ENCODE measurements around the gene PPP1R37.

The PPP1R37 gene

DNA sequence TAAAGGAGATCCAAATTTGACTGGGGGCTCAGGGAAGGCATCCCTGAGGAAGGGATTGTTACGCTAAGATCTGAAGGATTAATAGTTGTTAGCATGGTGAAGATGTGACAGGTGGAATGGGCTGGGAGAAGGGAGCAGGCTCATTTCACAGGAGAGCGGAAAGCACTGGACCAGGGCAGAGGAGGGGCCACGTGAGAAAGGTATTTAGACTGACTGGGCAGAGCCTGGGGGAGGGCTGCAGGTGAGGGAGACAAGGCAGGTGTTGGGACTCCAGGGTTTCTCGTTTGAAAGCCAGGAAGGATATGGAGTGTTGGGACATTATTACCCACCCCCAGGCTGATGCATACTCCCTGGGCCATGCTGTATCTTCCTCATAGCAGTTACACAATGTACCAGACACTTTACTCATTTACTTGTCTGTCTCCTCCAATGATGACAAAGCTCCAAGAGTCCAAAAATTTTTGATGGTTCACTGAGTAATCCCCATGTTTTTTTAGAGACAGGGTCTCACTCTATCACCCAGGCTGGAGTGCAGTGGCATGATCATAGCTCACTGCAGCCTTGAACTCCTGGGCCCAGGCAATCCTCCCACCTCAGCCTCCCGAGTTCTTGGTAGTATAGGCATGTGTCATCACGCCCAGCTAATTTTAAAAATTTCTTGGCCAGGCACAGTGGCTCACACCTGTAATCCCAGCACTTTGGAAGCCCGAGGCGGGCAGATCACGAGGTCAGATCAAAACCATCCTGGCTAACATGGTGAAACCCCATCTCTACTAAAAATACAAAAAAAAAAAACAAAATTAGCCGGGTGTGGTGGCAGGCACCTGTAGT, 82.8 kb downstream of the PPP1R37 start:
- no peak for DNase-seq

DNA sequence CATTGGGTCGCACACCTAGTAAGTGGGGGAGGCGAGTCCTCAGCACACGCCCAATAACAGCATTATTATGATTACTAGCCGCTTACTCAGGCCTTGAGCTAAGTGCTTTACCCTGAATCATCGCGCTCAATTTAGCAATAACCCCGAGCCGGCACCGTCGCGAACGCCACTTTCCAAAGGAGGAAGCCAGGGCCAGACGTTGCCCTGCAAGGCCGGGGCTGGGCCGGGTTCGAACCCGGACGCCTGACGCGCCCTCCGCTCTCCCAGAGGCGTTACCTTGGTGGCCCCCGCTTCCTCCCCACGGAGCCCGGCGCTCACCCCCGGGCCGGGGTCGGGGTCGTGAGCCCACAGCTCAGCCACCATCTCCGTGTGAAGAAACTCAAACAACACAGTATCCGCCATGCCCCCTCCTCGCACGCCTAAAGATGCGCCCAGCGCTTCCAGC, 84.9 kb downstream of the PPP1R37 start, which contains the start of gene TRAPPC6A:
TSS of gene TRAPPC6A (minus strand) at position 421 of the 445 bp plus-strand sequence. CDS start at position 402, 19 bp downstream.
- no peak for DNase-seq

DNA sequence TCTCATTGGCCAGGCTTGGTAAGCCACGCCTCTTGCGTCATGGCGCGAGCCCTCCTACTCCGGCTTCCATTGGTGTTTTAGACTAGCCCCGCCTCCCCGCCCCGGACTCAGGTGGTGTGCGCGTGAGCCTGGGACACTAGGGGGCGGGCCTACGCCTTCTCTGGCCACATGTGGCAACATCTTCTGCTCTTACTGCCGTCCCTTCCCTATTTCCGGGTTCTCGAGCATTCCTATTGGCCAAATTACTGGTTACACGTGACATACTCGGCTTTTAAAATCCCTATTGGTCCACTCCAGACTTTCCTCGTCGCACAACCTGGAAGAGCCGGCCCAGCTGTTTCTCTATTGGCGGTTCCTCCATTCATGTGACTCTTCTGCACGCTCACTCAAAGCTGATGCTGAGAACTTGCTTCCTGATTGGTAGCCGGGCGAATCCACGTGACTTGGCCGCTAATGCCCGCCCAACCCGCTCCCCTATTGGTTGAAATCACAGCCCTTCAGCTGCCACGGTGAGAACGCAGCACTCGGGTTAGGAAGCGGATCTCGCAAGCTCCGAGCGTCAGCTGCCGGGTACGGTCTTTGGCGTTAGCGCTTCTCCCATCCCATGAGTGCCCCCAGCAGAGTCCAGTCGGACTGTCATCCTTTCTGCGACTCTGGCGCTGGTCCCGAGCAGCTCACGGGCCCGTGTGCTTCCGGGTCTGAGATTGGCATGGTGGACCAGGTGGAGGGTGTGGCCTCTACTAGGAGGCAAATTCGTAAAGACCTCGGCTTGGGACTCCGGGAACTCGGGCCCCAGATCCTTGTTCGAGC, 85.5 kb downstream of the PPP1R37 start, which contains the start of gene BLOC1S3:
TSS of gene BLOC1S3 (plus strand) at position 523 of the 810 bp plus-strand sequence. CDS start 513 bp downstream, outside the sequence.
- peak; percentile 84 for DNase-seq

DNA sequence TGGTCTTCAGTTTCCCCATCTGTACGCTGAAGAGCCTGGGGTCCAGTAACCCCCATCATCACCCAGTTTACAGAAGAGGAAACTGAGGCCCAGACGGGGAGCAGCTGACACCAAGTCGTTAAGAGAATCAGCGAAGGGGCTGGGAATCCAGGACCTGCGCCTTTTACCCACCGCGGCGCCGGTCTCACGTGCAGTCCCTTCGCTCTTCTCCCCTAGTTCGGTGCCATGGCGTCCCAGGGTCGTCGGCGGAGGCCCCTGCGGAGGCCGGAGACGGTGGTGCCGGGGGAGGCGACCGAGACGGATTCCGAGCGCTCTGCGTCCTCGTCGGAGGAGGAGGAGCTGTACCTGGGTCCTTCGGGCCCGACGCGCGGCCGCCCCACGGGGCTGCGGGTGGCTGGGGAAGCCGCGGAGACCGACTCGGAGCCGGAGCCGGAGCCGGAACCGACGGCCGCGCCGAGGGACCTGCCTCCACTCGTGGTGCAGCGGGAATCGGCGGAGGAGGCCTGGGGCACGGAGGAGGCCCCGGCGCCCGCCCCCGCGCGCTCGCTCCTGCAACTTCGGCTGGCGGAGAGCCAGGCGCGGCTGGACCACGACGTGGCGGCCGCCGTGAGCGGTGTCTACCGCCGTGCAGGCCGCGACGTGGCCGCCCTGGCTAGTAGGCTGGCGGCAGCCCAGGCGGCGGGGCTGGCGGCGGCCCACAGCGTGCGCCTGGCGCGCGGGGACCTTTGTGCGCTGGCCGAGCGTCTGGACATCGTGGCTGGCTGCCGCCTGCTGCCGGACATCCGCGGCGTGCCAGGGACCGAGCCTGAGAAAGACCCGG, 86.3 kb downstream of the PPP1R37 start:
- DNase-seq, result no peak

DNA sequence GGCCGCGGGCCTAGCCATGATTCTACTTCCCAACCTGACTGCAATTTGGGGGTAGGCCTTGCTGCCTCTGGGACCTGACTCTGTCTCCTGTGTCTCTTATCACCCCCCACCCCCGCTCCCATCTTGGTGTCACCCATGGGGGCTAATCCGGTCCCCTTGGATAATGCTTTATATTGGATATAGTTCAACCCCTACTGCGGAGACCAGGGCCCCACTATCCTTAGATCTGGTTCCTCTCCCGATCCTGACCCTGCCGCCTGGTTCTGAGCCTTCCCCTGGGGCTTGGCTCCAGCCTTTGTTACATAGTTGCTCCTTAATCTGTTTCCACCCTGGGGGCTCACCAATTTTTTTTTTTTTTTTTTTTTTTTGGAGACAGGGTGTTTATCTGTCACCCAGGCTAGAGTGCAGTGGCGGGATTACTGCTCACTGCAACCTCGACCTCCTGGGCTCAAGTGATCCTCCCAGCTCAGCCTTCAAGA, 87.0 kb downstream of the PPP1R37 start:
- DNase-seq, result no peak

DNA sequence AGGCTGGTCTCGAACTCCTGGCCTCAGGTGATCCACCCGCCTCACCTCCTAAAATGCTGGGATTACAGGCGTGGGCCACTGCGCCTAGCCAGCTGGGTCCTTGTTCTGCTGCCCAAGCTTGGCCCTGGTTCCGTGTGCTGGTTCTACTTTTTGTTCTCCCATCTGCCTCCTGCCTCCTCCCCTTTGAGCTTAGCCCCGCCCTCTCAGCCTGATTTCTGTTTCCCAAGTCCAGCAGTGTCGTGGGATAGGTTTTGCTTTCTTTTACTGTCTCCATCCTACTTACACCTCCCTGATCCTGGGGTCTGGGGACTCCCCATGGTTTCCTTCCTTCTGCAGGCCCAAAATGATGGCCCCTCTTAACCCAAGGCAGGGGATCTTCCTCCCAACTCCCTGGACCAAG, 88.0 kb downstream of the PPP1R37 start:
- no peak for DNase-seq

DNA sequence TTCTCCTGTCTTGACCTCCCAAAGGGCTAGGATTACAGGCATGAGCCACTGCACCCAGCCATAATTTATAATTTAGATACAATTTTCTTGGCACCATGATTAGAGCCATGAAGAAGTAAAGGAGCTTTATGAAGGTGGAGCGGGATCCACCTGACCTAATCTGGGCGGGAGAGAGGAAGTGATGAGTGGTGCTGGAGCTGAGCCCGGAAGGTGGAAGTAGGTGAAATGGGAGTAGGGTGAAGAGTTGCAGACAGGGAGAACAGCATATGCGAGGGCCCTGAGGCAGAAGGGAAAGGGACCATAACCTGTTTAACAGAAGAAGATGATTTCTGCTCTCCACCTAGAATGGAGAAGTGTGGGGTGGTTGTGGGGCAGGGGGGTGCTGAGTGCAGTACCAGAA, 89.8 kb downstream of the PPP1R37 start:
- DNase-seq, result no peak

DNA sequence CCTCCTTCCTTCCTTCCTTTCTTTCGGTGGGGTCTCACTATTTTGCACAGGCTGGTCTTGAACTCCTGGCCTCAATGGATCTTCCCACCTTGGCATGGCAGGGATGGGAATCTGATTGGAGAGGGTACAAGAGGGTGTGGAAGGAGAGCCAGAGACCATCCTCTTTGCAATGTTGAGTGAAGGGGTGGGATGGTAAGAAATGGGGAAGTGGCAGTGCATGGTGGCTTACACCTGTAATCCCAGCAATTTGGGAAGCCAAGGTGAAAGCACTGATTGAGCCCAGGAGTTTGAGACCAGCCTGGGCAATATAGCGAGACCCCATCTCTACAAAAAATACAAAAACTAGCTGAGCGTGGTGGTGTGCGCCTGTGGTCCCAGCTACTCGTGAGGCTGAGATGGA, 91.1 kb downstream of the PPP1R37 start:
- no peak for DNase-seq

DNA sequence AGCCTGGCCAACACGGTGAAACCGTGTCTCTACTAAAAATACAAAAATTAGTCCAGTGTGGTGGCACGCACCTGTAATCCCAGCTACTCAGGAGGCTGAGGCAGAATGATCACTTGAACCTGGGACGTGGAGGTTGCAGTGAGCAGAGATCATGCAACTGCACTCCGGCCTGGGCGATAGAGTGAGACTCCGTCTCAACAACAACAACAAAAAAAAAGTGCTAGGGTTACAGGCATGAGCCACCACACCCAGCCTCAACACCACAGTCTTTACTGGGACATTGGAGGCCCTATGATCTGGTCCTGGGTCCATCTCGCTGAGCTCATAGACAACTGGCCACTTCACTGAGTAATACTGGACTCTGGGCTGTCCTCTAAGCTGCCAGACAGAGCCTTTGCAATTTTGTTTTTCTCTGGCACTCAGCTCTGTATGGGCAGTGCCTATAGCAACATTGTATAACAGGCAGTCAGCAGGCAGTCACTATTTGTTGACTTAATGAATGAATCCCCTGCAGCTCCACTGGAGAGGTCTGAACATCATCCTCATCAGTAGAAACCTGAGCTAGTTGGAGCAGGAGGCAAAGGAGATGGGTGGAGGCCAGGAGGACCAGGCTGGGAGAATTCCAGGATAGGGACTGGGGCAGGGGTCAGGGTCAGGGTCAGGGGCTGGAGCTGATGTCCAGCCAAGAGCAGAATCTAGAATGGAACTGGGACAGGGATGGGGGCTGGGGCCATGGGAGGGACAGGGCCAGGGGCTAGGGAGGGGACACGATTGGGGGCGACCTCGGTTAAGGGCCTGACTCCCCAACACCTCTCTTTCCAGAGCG, 93.7 kb downstream of the PPP1R37 start:
- no peak for DNase-seq

DNA sequence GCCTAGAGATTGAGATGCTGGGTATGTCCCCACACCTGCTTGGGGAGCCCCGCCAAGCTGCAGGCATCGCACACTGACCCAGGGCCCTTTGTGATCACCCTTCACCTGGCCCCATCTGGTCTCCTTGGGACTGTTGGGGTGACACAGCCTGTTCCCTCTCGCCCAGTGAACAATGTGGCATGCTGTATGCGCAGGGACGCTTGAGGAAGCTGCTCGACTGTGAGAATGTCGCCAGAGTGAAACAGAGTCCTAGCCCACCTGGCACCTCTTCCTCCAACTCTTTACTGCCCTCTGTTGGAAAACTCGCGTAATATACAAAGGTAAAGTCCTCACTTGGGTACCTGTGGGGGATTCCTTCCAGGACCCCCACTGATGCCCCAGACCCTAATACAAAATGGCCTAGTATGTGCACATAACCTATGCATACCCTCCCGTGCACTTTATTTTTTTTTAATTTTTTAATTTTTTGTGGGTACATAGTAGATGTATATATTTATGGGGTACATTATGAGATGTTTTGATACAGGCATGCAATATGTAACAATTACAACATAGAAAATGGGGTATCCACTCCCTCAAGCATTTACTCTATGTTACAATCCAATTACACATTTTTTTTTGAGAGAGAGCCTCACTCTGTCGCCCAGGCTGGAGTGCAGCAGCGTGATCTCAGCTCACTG, 94.6 kb downstream of the PPP1R37 start:
- no peak for DNase-seq

DNA sequence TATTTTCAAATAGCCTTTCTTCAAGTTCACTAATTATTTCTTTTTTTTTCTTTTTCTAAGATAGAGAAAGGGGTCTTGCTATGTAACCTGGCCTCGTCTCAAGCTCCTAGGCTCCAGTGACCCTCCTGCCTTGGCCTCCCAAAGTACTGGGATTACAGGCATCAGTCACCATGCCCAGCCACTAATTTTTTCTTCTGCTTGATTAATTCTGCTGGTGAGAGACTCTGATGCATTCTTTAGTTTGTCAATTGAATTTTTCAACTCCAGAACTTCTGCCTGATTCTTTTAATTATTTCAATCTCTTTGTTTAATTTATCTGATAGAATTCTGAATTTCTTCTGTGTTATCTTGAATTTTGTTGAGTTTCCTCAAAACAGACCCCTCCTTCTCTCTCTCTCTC, 97.0 kb downstream of the PPP1R37 start:
- DNase-seq, result no peak

DNA sequence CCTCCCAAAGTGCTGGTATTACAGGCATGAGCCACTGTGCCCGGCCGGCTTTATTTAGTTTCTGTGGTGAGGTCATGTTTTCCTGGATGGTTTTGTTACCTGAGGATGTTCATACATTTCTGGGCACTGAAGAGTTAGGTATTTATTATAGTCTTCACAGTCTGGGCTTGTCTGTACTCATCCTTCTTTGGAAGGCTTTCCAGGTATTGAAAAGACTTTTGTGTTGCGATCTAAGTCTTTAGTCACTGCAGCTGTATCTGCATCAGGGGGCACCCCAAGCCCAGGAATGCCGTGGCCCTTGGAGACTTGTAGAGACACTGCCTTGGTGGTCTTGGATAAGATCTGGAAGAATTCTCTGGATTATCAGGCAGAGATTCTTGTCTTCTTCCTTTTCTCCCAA, 98.4 kb downstream of the PPP1R37 start:
- DNase-seq, result no peak

DNA sequence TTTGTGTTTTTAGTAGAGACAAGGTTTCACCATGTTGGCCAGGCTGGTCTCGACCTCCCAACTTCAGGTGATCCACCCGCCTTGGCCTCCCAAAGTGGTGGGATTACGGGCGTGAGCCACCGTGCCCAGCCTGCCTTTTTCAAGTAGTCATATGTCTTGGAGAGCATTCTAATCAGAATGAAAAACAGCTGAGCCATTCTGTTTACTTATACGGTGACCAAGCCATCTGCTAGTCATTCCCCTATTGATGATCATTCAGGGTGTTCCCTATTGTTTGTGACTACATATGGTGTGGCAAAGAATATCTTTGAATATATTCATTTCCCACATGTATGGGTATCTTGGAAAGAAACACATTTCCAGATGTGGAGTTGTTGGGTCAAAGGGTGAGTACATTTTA, 102.8 kb downstream of the PPP1R37 start:
- no peak for DNase-seq
